HG03097 (cell line): ENCODE measurements around the gene CEP63.
"Not testable (repeated sequence)": the region's sequence is repeated elsewhere in the genome, so short reads cannot be mapped to it uniquely, and the experiment has no call there.

Experiments
- ATAC-seq: cut with Tn5 transposase; IDR thresholded peaks from one replicate; pipeline ENCODE4 v1.9.1; 2021; ENCODE audit not compliant: unreplicated experiment, low FRiP score

The CEP63 gene

GRCh38 chr3:134505485-134505884 lies 19.6 kb downstream of the CEP63 start:
- ATAC-seq: no peak

- ATAC-seq: no peak
Observed at GRCh38 chr3:134511500-134511899, 25.6 kb downstream of the CEP63 start.

GRCh38 chr3:134516905-134517304 lies 31.0 kb downstream of the CEP63 start:
- no peak for ATAC-seq

GRCh38 chr3:134517791-134518190 lies 31.9 kb downstream of the CEP63 start:
- no peak for ATAC-seq

GRCh38 chr3:134522541-134522940 lies 36.7 kb downstream of the CEP63 start:
- ATAC-seq: no peak

GRCh38 chr3:134525293-134525692 lies 39.4 kb downstream of the CEP63 start:
- ATAC-seq: no peak

- no peak for ATAC-seq
Observed at GRCh38 chr3:134526319-134526718, 40.5 kb downstream of the CEP63 start.

- no peak for ATAC-seq
Observed at GRCh38 chr3:134527037-134527436, 41.2 kb downstream of the CEP63 start.

- no peak for ATAC-seq
Observed at GRCh38 chr3:134527538-134528186, 41.8 kb downstream of the CEP63 start.

GRCh38 chr3:134533493-134533892 lies 47.6 kb downstream of the CEP63 start:
- ATAC-seq: no peak

GRCh38 chr3:134535186-134535970 lies 49.5 kb downstream of the CEP63 start:
- no peak for ATAC-seq

- no peak for ATAC-seq
Observed at GRCh38 chr3:134536781-134537180, 50.9 kb downstream of the CEP63 start.

GRCh38 chr3:134542287-134542958 lies 56.6 kb downstream of the CEP63 start:
- ATAC-seq: no peak

GRCh38 chr3:134543113-134543512 lies 57.3 kb downstream of the CEP63 start:
- no peak for ATAC-seq

- ATAC-seq: no peak
Observed at GRCh38 chr3:134544316-134544715, 58.5 kb downstream of the CEP63 start.

- not testable (repeated sequence) for ATAC-seq
Observed at GRCh38 chr3:134544783-134545182, 58.9 kb downstream of the CEP63 start.

- no peak for ATAC-seq
Observed at GRCh38 chr3:134545818-134546217, 60.0 kb downstream of the CEP63 start.

- ATAC-seq: no peak
Observed at GRCh38 chr3:134552784-134553183, 66.9 kb downstream of the CEP63 start.

GRCh38 chr3:134559591-134559990 lies 73.7 kb downstream of the CEP63 start:
- no peak for ATAC-seq

- no peak for ATAC-seq
Observed at GRCh38 chr3:134562055-134562454, 76.2 kb downstream of the CEP63 start.

GRCh38 chr3:134563601-134564000 lies 77.7 kb downstream of the CEP63 start:
- ATAC-seq: no peak

GRCh38 chr3:134564991-134565390 lies 79.1 kb downstream of the CEP63 start:
- ATAC-seq: no peak
